Right atrium auricular region (tissue), 2 donors: ENCODE measurements around the gene SAG. TPM values are rescaled to one million over a fixed set of nuclear protein-coding genes. Genes with fewer than 3 reads are reported as not detected.

Experiments used
- DNase-seq: peaks from one replicate; pipeline ENCODE4 v3.0.0-alpha.2; 2019; ENCODE audit warnings: low spot score
- H3K27ac ChIP-seq, 2 donors: fragments of 200-600 bp; sonication (generic); 1 replicate in 1 of 2; 2 replicates in 1 of 2; pipeline ENCODE4 v1.5.1; 2016 to 2019
- H3K27me3 ChIP-seq, 2 donors: fragments of 200-600 bp; sonication (generic); one replicate each; pipeline versions ENCODE4 v1.5.1 to v1.6.0; 2017 to 2019
- H3K36me3 ChIP-seq: fragments of 200-600 bp; sonication (generic); one replicate; pipeline ENCODE4 v1.5.1; 2016
- H3K4me1 ChIP-seq, 2 donors: fragments of 200-600 bp; sonication (generic); one replicate each; pipeline versions ENCODE4 v1.5.1 to v1.6.0; 2017 to 2019
- H3K4me3 ChIP-seq, 2 donors: fragments of 200-600 bp; sonication (generic); 1 replicate in 1 of 2; 2 replicates in 1 of 2; pipeline ENCODE4 v1.5.1; 2017 to 2019; ENCODE audit warnings: mild to moderate bottlenecking in 1 of 2, moderate library complexity in 1 of 2
- H3K9me3 ChIP-seq, 2 donors: fragments of 200-600 bp; sonication (generic); one replicate each; pipeline ENCODE4 v1.5.1; 2019
- CTCF ChIP-seq, 2 donors: fragments of 200-600 bp; sonication (generic); IDR thresholded peaks; one replicate each; pipeline ENCODE4 v1.5.1; 2019; ENCODE audit warnings: antibody characterized with exemption in 2 of 2
- total RNA-seq, 2 donors: library from RNA; depleted of rRNA; stranded (reverse); fragments of >200 nt; gene quantifications; one replicate each; pipeline ENCODE4 v1.1.0, GENCODE V29; 2016

Gene SAG
- total RNA-seq, 2 donors from 2014 or later: 2.9 TPM; not detected in 1

DNA sequence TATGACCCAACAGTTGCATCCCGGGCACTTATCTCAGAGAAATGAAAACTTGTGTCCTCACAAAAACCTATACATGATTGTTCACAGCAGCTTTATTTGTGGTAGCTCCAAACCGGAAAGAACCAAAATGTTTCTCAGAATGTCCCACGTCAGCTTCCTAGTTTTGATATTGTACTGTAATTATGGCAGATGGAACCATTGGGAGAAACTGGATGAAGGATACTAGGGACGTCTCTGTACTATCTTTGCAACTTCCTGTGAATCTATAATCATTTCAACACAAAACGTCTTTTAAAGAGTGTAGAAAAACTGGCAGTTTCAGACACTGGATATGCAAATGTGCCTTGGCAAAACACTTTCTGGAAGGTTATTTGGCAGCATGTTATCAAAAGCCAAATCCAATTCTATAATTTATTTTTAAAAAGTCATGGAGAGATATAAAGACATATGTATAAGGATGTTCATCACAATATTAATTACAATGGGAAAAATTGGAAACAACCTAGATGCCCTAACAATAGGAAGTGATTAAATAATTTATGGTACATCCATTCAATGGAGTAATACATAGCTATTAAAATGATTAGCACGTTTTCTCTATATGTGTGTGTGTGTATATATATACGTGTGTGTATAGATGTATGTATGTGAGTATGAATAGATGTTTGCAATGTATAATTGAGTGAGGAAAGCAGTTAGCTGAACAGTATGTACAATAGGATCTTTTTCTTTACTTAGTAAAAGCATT is 9.8 kb downstream of the SAG start:
- no peak for TF ChIP-seq CTCF (IDR thresholded peaks at IDR 0.05)
- no peaks in the 10 kb centered on the region for H3K4me1 ChIP-seq
- no peaks in the 10 kb centered on the region for H3K9me3 ChIP-seq
- no peak overlapping the region for H3K27ac ChIP-seq
- H3K4me3 ChIP-seq: no peak overlapping the region
- no peaks in the 10 kb centered on the region for H3K27me3 ChIP-seq
- DNase-seq: no peak
- no peaks in the 10 kb centered on the region for H3K36me3 ChIP-seq

DNA sequence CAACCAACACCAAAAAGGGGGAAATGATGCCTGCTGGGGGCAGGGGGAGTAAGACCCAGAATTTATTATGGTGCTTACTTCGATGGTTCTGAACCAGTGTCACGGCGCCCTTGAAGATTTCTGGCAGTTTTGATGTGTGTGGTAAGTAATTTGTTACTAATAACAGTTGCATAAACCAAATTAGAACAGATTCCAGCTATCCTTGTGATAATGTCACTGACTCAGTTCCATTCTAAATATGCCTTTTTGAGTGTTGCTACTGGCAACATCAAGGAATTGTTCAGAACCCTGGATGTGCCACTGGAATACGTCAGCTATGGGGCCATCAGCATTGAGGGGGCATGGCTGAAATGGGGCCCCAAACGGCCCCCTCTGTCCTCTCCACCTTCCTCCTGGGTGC is 11.6 kb downstream of the SAG start:
- no peaks in the 10 kb centered on the region for H3K4me1 ChIP-seq

GRCh38 chr2:233320470-233320869 is 12.9 kb downstream of the SAG start:
- no peaks in the 10 kb centered on the region for H3K27me3 ChIP-seq

More for the DNA sequence above, 11.6 kb downstream of the SAG start:
- no peak overlapping the region for H3K27ac ChIP-seq
- no peaks in the 10 kb centered on the region for H3K36me3 ChIP-seq
- no peak overlapping the region for H3K4me3 ChIP-seq
- H3K27me3 ChIP-seq: no peaks in the 10 kb centered on the region
- DNase-seq: no peak
- TF ChIP-seq CTCF (IDR thresholded peaks at IDR 0.05): no peak
- no peaks in the 10 kb centered on the region for H3K9me3 ChIP-seq

DNA sequence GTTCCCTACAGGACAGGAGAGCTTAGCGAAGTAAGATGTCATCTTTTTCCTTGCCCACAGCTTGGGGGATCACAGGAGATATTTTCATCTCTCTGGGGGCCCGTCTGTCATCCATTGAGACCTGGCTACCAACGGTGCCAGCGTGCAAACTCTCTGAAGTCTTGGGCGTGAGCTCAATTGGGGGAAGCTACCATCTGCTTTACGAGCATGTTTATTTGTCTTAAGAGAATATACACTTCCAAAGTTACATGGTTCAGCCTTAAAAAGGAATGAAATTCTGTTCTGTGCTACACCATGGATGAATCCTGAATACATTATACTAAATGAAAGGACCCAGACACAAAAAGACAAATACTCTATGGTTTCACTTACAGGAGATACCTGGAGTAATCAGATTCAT is 13.6 kb downstream of the SAG start:
- Histone ChIP-seq H3K4me3 (no peak overlapping the region), H3K27me3 (no peaks in the 10 kb centered on the region), H3K36me3 (no peaks in the 10 kb centered on the region), H3K27ac (no peak overlapping the region), H3K9me3 (no peaks in the 10 kb centered on the region), H3K4me1 (no peaks in the 10 kb centered on the region)
- no peak for DNase-seq
- no peak for TF ChIP-seq CTCF (IDR thresholded peaks at IDR 0.05)

More at GRCh38 chr2:233320470-233320869, 12.9 kb downstream of the SAG start:
- Histone ChIP-seq H3K4me1 (no peaks in the 10 kb centered on the region), H3K4me3 (no peak overlapping the region), H3K9me3 (no peaks in the 10 kb centered on the region), H3K27ac (no peak overlapping the region), H3K36me3 (no peaks in the 10 kb centered on the region)
- no peak for DNase-seq
- no peak for TF ChIP-seq CTCF (IDR thresholded peaks at IDR 0.05)

DNA sequence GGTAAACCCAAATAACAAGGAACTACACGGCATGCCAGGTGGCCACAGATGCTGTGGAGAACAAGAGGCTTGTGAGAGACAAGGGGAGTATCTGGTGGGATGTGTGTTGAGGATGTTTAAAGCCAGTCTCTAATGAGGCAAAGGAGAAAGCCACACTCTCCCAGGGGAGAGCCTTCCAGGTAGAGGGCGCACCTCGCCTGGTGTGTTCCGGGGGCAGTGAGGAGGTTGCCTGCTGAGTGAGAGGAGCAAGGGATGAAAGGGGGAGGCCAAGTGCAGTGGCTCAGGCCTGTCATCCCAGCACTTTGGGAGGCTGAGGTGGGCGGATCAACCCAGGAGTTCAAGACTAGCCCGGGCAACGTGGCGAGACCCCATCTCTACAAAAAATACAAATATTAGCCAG is 16.2 kb downstream of the SAG start:
- H3K4me1 ChIP-seq: no peaks in the 10 kb centered on the region
- H3K27me3 ChIP-seq: no peaks in the 10 kb centered on the region
- no peak for DNase-seq
- H3K9me3 ChIP-seq: no peaks in the 10 kb centered on the region
- TF ChIP-seq CTCF (IDR thresholded peaks at IDR 0.05): no peak
- H3K4me3 ChIP-seq: no peak overlapping the region
- no peak overlapping the region for H3K27ac ChIP-seq
- H3K36me3 ChIP-seq: no peaks in the 10 kb centered on the region

DNA sequence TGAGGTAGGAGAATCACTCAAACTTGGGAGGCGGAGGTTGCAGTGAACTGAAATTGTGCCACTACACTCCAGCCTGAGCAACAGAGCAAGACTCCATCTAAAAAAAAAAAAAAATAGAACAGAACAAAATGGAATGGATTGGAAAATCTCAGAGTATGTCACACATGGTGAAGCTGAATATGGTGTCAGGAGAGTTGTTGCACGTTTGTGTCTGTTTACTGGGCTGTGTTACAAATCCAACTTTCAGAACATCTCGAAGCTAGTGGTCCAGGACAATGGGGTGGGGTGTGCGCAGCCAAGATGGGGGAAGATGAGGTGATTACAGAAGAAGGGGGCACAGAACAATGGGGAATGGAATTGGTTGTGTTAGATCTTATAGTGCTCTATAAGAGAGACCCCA is 17.6 kb downstream of the SAG start:
- no peak for DNase-seq
- Histone ChIP-seq H3K27me3 (no peaks in the 10 kb centered on the region), H3K36me3 (no peaks in the 10 kb centered on the region), H3K9me3 (no peaks in the 10 kb centered on the region), H3K4me3 (no peak overlapping the region), H3K4me1 (no peaks in the 10 kb centered on the region), H3K27ac (no peak overlapping the region)
- no peak for TF ChIP-seq CTCF (IDR thresholded peaks at IDR 0.05)
